GM18868 (cell line): ENCODE data around the gene KLK10.
"Not testable (repeated sequence)": the region's sequence is repeated elsewhere in the genome, so short reads cannot be mapped to it uniquely, and the experiment has no call there.

ENCODE experiments used
- ATAC-seq: cut with Tn5 transposase; IDR thresholded peaks from one replicate; pipeline ENCODE4 v1.9.1; 2021; ENCODE audit warnings: mild to moderate bottlenecking, moderate library complexity; ENCODE audit not compliant: unreplicated experiment

KLK10 gene

DNA sequence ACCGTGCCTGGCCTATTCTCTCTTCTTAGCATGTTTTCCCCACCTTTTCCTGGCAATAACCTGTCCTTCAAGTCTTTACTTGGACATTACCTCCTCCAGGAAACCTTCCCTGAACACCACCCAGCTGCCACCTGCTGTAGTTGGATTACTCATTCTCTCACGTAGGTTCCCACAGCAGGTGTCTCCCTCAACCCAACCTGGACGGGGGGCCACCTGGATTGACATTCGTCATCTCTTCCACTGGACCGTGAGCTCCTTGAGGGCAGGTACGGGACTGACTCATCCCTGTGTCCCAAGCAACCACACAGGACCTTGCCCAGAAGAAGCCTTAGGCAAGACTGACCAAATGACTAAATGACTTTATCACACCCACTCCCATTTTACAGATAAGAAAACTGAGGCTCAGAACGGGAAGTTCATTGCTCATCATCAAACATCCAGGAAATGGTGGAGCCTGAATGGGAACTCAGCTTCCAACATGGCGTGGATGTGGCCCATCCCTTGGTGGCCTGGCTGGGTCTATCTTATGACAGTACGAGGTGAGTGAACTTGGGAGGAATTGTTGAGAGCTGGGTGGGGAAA lies 46.6 kb downstream of the KLK10 start:
- ATAC-seq: no peak

DNA sequence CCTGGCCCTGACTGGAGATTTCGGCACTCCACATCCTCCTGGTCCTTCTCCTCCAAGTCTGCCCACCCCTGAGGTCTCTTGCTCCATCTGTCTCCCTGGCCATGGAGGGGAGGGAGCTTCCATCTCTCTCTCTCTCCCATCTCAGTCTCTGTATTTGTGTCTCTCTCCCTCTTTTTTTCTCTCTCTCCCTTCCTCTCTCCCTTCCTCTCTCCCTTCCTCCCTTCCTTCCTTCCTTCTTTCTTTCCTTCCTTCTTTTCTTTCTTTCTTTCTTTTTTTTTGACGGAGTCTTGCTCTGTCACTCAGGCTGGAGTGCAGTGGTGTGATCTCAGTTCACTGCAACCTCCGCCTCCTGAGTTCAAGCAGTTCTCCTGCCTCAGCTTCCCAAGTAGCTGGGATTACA lies 49.7 kb downstream of the KLK10 start:
- not testable (repeated sequence) for ATAC-seq

DNA sequence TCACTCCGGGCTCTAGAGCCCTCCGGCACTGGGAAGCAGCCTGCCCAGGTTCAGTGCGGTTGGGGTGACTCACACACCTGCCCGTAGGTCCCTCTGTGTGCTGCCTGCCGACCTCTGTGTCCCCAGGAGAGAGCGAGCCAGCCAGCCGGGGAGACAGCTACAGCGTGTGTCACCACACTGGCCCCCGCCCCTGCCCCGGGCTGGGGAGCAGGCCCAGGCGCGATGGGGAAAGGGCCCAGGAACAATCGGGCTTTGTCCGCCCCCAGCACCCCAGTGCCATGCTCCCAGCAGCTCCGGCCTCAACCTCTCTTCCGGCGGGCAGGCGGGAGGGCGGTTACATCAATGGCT lies 50.1 kb downstream of the KLK10 start, which contains the start of gene KLK6:
KLK6 (minus strand) TSS at position 179 of the 348 bp plus-strand sequence. CDS start 1,487 bp downstream, outside the sequence.
- ATAC-seq: no peak

DNA sequence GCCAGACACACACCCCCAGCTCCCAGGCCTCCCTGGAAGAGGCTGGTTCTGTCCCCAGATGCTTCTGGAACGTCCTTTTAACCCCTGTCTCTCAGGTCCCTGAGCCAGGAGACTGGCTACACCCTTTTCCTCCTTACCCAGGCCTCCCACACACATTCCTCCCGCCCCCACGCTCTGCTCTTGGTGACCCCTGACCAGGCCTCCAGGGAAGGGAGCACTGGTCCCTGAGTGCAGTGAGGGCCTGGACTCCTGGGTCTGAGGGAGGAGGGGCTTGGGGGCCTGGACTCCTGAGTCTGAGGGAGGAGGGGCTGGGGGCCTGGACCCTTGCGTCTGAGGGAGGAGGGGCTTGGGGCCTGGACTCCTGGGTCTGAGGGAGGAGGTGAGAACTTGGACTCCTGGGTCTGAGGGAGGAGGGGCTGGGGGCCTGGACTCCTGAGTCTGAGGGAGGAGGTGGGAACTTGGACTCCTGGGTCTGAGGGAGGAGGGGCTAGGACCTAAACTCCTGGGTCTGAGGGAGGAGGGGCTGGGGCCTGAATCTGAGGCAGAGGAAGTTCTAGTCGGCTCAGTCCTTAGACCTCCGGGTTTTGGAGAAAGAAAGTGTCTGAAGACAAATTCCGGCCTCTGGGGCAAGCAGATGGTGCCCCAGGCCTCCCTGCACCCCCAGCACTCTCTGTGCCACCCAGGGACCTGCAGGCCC lies 50.6 kb downstream of the KLK10 start:
- ATAC-seq: no peak

- ATAC-seq: no peak
These were observed 51.4 kb downstream of the KLK10 start for GRCh38 chr19:50967929-50968715.

- ATAC-seq: no peak
These were observed 55.2 kb downstream of the KLK10 start for GRCh38 chr19:50964266-50964665.

GRCh38 chr19:50963381-50963780 lies 56.1 kb downstream of the KLK10 start:
- no peak for ATAC-seq
